Activated naive CD4-positive, alpha-beta T cell treated with anti-CD3 and anti-CD28 coated beads for 36 hours (primary cell): Measurements from ENCODE around the gene OXER1. TPM values are rescaled to one million over a fixed set of nuclear protein-coding genes. Genes with fewer than 3 reads are reported as not detected.

Experiments
- CTCF ChIA-PET: fragments of 350-600 bp; sonication (Branson Sonifier 250); formaldehyde crosslinking; loops from one replicate; lab custom pipeline; 2021; ENCODE audit warnings: antibody characterized with exemption; lab: Charles Lee
- DNase-seq: peaks from one replicate; pipeline ENCODE4 v3.0.0-alpha.2; 2020
- H3K27ac Mint-ChIP-seq: one replicate; pipeline ENCODE4 v1.8.0; 2021; ENCODE audit warnings: mild to moderate bottlenecking, mixed read lengths
- H3K27me3 Mint-ChIP-seq: one replicate; pipeline ENCODE4 v1.8.0; 2021; ENCODE audit warnings: low read depth, mixed read lengths
- H3K36me3 Mint-ChIP-seq: one replicate; pipeline ENCODE4 v1.8.0; 2021; ENCODE audit warnings: low read depth, mixed read lengths
- H3K4me1 Mint-ChIP-seq: one replicate; pipeline ENCODE4 v1.8.0; 2021; ENCODE audit warnings: low read depth, mixed read lengths
- H3K4me3 Mint-ChIP-seq: one replicate; pipeline ENCODE4 v1.8.0; 2021; ENCODE audit warnings: mild to moderate bottlenecking, moderate library complexity, mixed read lengths
- H3K9me3 Mint-ChIP-seq: one replicate; pipeline ENCODE4 v1.8.0; 2021; ENCODE audit warnings: mixed read lengths
- intact Hi-C: fragments of 100-400 bp; cut with micrococcal nuclease; formaldehyde crosslinking; loops from one replicate; pipeline ENCODE4 v1.15.1; 2023
- total RNA-seq, 2 experiments: library from RNA; stranded (reverse); gene quantifications; one replicate each; pipeline ENCODE4 v1.2.3, GENCODE V29; 2021

The OXER1 gene, protein sequence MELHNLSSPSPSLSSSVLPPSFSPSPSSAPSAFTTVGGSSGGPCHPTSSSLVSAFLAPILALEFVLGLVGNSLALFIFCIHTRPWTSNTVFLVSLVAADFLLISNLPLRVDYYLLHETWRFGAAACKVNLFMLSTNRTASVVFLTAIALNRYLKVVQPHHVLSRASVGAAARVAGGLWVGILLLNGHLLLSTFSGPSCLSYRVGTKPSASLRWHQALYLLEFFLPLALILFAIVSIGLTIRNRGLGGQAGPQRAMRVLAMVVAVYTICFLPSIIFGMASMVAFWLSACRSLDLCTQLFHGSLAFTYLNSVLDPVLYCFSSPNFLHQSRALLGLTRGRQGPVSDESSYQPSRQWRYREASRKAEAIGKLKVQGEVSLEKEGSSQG
- total RNA-seq = under 1 TPM in 1 of 2 experiments, not detected in 1; 0.14 TPM

DNA sequence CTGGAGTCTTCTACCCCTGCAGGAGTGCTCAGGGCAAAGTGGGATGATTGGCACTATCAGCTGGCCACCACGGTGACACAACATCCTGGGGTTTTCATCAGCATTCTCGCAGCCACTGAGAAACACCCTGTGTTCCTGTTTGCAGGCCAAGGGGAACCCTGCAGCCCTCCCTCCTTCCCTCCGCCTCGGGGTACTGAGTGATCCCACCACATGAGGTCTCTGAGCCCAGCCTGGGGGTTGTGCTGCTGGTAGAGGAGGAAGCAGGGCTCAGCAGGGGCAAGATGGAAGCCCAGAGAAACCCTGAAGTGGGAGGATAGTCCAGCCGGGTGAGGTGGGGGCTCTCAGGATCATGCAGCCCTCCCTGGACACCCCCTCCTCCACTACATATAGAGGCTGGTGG lies at the start of gene OXER1:
OXER1 (minus strand) TSS at position 40 of the 400 bp plus-strand sequence. CDS start 73 bp downstream, outside the sequence.
- no peak for DNase-seq
- no peak within 1 kb of the TSS for H3K27ac Mint-ChIP-seq
- H3K9me3 Mint-ChIP-seq = no peaks in the 10 kb centered on the region
- no peak within 1 kb of the TSS for H3K4me3 Mint-ChIP-seq
- H3K27me3 Mint-ChIP-seq = no peaks in the 10 kb centered on the region
- intact Hi-C loops = no loop called here
- H3K36me3 Mint-ChIP-seq = no peaks in the 10 kb centered on the region
- no peaks in the 10 kb centered on the region for H3K4me1 Mint-ChIP-seq
- CTCF ChIA-PET = interaction anchor here (0.6 kb wide), 1 partner anchor 74 kb away, joined by 3 read pairs; no protein-coding TSS in a partner anchor

DNA sequence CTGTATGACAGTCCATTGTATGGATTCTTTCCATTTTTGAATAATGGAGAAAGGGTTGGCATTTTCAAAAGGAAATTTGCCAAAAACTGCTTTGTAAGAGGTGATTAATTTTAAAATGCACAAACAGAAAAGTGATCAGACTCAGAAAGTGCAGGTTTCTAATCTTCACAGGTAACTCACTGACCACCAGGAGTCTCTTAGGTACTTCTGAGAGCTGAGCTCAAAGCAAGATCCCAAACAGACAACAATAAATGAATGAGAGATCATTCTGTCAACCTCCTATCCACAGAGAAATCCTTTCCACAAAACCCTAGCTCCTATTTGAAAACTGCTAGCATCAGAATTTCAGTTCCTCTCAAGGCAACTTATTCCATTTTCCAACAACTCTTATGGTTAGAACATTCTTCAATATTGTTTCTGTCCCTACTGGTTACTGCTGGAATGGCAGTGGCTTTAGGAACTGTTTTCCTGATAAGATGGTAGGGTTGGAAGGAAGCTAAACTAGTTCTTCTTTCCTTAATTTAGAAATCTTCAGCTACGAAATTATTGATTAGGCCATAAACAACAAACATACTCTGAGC lies 49.1 kb upstream of the OXER1 start:
- H3K36me3 Mint-ChIP-seq = peaks cover 5% of the 10 kb centered on the region
- no peak for DNase-seq
- H3K4me1 Mint-ChIP-seq = peaks cover 11% of the 10 kb centered on the region
- no peaks in the 10 kb centered on the region for H3K9me3 Mint-ChIP-seq
- H3K4me3 Mint-ChIP-seq = peak overlapping the region; percentile 35
- H3K27ac Mint-ChIP-seq = peak overlapping the region; percentile 26
- CTCF ChIA-PET = interaction anchor here (0.7 to 4.9 kb wide), 6 partner anchors 9 to 512 kb away, joined by 3 to 32 read pairs (median 3); no protein-coding TSS in a partner anchor
- intact Hi-C loops = loop anchor here (5.0 to 10.0 kb wide), 2 partner anchors 319 to 708 kb away; no protein-coding TSS in a partner anchor
- H3K27me3 Mint-ChIP-seq = no peaks in the 10 kb centered on the region

DNA sequence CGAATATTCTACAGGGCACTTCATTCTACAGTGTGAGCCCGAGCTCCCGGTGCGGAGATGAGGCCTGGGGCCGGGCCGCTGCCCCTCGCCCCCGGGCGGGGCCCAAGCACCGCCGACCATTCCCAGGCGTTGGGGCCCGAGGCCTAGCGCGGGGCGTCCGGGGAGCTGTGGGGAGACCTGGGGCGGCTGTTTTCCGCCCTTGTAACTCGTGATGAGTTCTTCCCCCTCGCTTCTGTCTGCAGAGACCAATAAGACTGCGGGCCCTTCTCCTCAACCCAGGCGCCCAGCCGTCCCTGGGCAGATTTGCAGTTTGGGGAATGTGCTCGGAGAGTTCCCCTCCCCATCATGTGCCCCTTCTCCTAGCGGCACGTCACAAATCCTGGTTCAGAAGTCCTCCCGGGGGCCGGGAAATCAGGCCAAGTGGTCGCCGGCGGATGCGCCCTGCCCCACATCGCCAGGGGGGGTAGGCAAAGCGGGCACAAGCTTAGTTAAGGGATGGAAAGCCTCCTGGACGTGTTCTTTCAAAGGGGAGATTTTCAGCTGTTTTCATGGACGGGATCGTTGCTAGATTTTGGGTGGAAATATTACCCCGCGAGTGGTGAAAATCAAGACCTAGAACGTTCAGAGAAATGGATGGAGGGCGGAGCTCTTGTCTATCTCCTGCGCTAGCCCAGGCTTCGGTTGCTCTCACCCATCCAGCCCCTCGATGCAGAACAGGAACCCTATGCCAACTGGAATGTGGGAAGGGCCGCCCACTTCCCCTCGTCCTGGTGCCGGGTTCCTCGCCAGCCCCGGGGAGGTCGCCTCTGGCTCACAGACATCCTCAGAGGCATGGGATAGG lies 47.3 kb upstream of the OXER1 start:
- peak; percentile 56 for DNase-seq
- H3K4me3 Mint-ChIP-seq = peak overlapping the region; percentile 88
- no peaks in the 10 kb centered on the region for H3K9me3 Mint-ChIP-seq
- intact Hi-C loops = loop anchor here (1.0 to 10.0 kb wide), 10 partner anchors 18 to 1357 kb away; partner anchors contain the start of genes COX7A2L, PPM1B, THADA and ZFP36L2
- no peaks in the 10 kb centered on the region for H3K27me3 Mint-ChIP-seq
- H3K36me3 Mint-ChIP-seq = peaks cover 5% of the 10 kb centered on the region
- peaks cover 11% of the 10 kb centered on the region for H3K4me1 Mint-ChIP-seq
- CTCF ChIA-PET = interaction anchor here (0.7 to 4.9 kb wide), 7 partner anchors 15 to 418 kb away, joined by 3 to 32 read pairs (median 3); no protein-coding TSS in a partner anchor
- H3K27ac Mint-ChIP-seq = peak overlapping the region; percentile 93

DNA sequence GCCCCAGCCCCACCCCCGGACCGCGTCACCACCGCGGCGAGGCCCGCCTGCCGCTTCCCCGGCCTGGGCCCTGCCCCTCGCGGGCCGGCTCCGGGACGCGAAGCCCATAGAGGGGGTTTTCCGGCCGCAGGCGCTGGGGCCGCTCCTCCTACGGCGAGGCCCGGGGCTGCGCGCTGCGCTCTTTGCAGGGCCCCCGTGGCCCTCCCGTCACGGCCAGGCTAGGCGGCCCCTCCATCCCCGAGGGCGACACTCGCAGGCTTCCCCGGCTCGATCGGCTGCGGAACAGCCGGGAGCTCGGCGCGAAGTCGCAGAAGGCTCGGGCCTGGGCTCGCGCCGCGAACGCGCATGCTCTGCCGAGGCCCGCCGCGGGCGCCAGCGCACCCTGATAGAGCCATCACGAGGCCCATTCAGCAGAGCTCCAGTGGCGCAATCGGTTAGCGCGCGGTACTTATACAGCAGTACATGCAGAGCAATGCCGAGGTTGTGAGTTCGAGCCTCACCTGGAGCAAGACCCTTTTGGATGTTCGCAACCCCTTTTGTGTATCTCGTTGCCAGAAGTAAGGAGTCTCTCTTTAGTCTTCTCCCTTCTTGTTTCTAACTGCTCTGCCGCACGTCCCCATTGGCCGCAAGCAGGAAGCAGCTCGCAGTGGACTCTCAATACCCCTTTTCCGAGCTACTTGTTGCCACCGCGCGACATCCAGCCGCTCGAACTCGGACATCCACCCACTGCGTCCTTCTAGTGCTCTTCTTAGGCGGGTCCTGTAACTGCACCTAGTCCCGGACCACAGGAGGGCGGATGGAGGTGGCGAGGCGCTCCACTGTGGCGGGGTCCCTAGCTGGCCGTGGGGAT lies 46.4 kb upstream of the OXER1 start:
- H3K4me1 Mint-ChIP-seq = peaks cover 11% of the 10 kb centered on the region
- peak overlapping the region; percentile 93 for H3K27ac Mint-ChIP-seq
- no peaks in the 10 kb centered on the region for H3K27me3 Mint-ChIP-seq
- peak; percentile 96 for DNase-seq
- H3K9me3 Mint-ChIP-seq = no peaks in the 10 kb centered on the region
- H3K36me3 Mint-ChIP-seq = peaks cover 5% of the 10 kb centered on the region
- H3K4me3 Mint-ChIP-seq = peak overlapping the region; percentile 88
- CTCF ChIA-PET = interaction anchor here (0.6 to 4.9 kb wide), 9 partner anchors 9 to 639 kb away, joined by 3 to 32 read pairs (median 4); no protein-coding TSS in a partner anchor
- intact Hi-C loops = loop anchor here (1.0 to 10.0 kb wide), 10 partner anchors 17 to 1358 kb away; partner anchors contain the start of genes COX7A2L, PPM1B, THADA and ZFP36L2

DNA sequence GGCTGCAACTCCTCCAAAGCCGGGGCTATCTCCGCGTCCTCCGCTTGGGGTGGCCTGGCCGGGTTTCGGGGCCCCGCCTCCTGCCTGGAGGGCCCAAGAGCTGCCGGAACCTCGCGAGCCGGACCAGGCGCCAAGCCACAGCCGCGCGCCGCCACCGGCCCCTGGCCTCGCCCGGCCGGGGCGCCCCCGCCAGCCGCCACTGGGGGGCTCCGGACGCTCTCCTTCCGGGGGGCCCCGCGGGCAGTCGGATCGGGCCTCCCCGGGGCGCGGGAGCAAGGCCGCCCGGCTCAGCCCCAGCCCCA lies 45.8 kb upstream of the OXER1 start:
- Mint-ChIP-seq H3K4me3 (peak overlapping the region; percentile 53), H3K27ac (peak overlapping the region; percentile 67), H3K9me3 (no peaks in the 10 kb centered on the region), H3K4me1 (peaks cover 11% of the 10 kb centered on the region), H3K27me3 (no peaks in the 10 kb centered on the region), H3K36me3 (peaks cover 5% of the 10 kb centered on the region)
- CTCF ChIA-PET = interaction anchor here (1.2 to 4.9 kb wide), 4 partner anchors 9 to 18 kb away, joined by 4 to 32 read pairs (median 5); no protein-coding TSS in a partner anchor
- peak; percentile 60 for DNase-seq
- intact Hi-C loops = loop anchor here (1.0 to 10.0 kb wide), 10 partner anchors 16 to 1359 kb away; partner anchors contain the start of genes COX7A2L, PPM1B, THADA and ZFP36L2

DNA sequence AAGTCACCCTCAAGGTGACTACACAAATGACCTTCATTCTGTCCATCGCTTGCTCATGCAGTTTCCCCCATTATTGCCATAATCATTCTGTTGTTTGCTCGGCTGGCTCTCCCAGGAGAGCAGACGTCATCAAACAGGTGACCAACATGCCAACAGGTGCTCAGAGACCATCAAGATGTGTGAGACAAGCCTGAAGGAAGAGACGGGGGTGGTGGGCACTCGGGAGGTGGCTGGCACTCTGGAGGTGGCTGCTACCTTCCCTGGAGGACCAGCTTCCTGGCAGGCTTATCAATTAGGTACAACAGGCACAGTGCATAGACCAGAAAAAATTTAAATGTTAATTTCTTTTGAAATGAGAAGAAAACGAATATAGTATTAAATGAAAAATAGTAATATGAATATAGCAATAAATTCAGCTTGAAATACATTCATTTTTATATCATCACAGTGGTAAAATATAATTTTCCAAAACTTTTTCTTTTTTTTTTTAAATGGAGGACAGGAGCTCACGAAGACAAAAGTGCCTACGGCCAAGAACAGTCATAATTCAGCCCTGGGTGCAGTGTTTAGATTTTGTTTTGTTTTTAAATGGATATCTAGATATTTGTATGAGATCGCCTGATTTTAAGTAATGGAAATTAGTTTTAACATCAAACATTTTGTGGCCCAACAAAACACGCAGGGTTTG lies 45.3 kb upstream of the OXER1 start:
- Mint-ChIP-seq H3K9me3 (no peaks in the 10 kb centered on the region), H3K4me3 (peak overlapping the region; percentile 58), H3K4me1 (peaks cover 11% of the 10 kb centered on the region), H3K36me3 (peaks cover 5% of the 10 kb centered on the region), H3K27ac (peak overlapping the region; percentile 67), H3K27me3 (no peaks in the 10 kb centered on the region)
- CTCF ChIA-PET = interaction anchor here (0.6 to 4.9 kb wide), 4 partner anchors 9 to 304 kb away, joined by 4 to 32 read pairs (median 5); no protein-coding TSS in a partner anchor
- intact Hi-C loops = no loop called here
- no peak for DNase-seq

DNA sequence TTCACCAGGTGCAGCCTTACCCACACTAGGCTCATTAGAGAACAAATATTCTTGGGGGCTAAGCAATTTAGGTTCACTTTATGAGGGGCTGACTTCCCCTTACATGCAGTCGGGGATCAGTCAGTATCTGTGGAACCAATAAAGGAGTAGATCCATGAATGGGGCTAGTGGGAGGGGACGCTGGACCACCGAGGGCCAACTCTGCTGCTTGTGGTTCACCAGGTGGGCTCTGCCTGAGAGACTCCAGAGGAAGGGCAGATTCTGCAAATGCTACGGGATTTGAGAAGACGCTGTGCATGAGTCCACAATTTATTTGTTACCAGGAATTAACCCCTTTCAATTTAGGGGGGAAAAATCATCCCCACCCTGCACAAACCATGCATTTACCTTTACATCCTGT lies 44.4 kb upstream of the OXER1 start:
- Mint-ChIP-seq H3K9me3 (no peaks in the 10 kb centered on the region), H3K36me3 (peaks cover 5% of the 10 kb centered on the region), H3K27me3 (no peaks in the 10 kb centered on the region), H3K4me3 (no peak overlapping the region), H3K27ac (no peak overlapping the region), H3K4me1 (peaks cover 11% of the 10 kb centered on the region)
- DNase-seq = no peak
- intact Hi-C loops = no loop called here
- CTCF ChIA-PET = no interaction called here

DNA sequence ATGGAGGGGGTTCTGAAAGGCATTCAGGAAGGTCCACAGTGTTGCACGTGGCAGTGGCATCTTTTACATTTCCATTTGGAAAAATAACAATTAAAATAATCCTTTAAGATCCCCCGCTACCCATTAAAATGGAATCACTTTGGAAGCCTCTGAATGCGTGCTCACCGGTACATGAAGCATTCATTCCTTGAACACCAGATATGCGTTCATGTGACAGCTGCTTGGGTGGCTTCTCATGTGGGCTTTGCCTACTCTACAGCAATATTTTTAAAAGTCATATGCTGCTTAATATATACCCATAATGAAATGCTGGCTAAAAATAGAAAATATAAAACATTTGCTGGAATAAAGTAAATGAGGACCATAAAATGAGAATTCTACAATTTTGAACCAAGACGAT lies 42.9 kb upstream of the OXER1 start:
- H3K4me1 Mint-ChIP-seq = peaks cover 8% of the 10 kb centered on the region
- CTCF ChIA-PET = no interaction called here
- peaks cover 5% of the 10 kb centered on the region for H3K36me3 Mint-ChIP-seq
- intact Hi-C loops = no loop called here
- H3K27ac Mint-ChIP-seq = no peak overlapping the region
- H3K4me3 Mint-ChIP-seq = no peak overlapping the region
- H3K9me3 Mint-ChIP-seq = no peaks in the 10 kb centered on the region
- H3K27me3 Mint-ChIP-seq = no peaks in the 10 kb centered on the region
- no peak for DNase-seq

DNA sequence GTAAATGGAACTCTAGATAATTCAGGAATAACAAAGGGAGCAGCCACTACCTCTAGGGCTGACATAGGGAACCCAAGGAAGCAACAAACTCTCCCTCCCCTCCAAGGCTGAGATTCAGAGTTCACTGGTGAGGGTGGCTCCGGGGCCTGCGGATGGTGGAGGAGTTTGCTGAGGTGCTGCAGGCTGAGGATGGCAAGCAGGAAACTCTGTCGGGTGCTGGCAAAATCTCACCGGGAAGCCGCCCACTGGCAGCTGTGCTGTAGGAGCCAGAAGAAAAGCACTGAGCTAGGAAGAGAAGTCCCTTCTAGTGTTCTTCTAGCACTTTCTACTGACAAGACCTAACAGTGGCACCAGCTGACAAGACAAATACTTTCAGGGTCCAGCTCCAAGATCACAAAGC lies 41.0 kb upstream of the OXER1 start:
- DNase-seq = no peak
- Mint-ChIP-seq H3K9me3 (no peaks in the 10 kb centered on the region), H3K27me3 (no peaks in the 10 kb centered on the region), H3K27ac (no peak overlapping the region), H3K4me3 (no peak overlapping the region), H3K36me3 (no peaks in the 10 kb centered on the region), H3K4me1 (peaks cover 8% of the 10 kb centered on the region)
- CTCF ChIA-PET = no interaction called here
- intact Hi-C loops = no loop called here

DNA sequence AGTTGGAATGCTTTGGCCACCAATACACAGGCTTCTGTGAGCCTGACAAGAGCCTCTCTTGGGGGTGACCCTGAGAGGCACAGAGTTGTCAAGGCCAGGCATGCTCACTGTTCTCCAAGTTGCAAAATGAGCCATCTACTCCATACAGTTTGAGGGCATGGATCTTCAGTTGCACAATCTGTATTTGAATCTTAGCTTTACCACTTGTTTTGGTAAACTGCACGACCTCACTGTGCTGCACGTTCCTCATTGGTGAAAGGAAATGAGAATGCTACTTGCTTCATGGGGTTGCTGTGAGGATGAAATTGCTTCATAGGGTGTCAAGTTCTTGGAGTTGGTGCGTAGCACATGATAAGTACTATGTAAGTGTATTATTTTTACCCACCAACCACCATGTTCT lies 40.4 kb upstream of the OXER1 start:
- Mint-ChIP-seq H3K4me1 (peaks cover 6% of the 10 kb centered on the region), H3K4me3 (no peak overlapping the region), H3K27me3 (no peaks in the 10 kb centered on the region), H3K9me3 (no peaks in the 10 kb centered on the region), H3K27ac (no peak overlapping the region), H3K36me3 (no peaks in the 10 kb centered on the region)
- intact Hi-C loops = no loop called here
- CTCF ChIA-PET = no interaction called here
- DNase-seq = no peak

DNA sequence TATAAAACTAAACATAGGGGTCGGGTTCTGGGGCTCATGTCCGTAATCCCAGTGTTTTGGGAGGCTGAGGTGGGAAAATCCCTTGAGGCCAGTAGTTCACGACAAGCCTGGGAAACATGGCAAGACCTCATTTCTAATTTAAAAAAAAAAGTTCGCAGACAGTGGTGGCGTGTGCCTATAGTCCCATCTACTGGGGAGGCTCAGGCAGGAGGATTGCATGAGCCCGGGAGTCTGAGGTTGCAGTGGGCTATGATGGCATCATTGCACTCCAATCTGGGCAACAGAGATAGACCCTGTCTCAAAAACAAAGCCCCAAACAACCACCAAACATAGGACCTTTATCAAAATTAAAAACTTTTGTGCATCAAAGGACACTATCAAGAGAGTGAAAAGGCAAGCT lies 38.2 kb upstream of the OXER1 start:
- intact Hi-C loops = loop anchor here (2.0 kb wide), 1 partner anchor 307 kb away; no protein-coding TSS in a partner anchor
- peaks cover 2% of the 10 kb centered on the region for H3K4me1 Mint-ChIP-seq
- no peaks in the 10 kb centered on the region for H3K9me3 Mint-ChIP-seq
- CTCF ChIA-PET = no interaction called here
- no peak overlapping the region for H3K4me3 Mint-ChIP-seq
- H3K27ac Mint-ChIP-seq = no peak overlapping the region
- no peaks in the 10 kb centered on the region for H3K27me3 Mint-ChIP-seq
- no peak for DNase-seq
- no peaks in the 10 kb centered on the region for H3K36me3 Mint-ChIP-seq
